HG03159 (cell line): ENCODE measurements around the gene CREBRF.
A peak's percentile ranks its signal among the peaks of the same experiment; 100 is the strongest.
"Not testable (repeated sequence)": the region's sequence is repeated elsewhere in the genome, so short reads cannot be mapped to it uniquely, and the experiment has no call there.

ENCODE experiments used
- ATAC-seq: cut with Tn5 transposase; IDR thresholded peaks from one replicate; pipeline ENCODE4 v1.9.1; 2021; ENCODE audit warnings: mild to moderate bottlenecking, moderate library complexity; ENCODE audit not compliant: unreplicated experiment

The CREBRF gene

DNA sequence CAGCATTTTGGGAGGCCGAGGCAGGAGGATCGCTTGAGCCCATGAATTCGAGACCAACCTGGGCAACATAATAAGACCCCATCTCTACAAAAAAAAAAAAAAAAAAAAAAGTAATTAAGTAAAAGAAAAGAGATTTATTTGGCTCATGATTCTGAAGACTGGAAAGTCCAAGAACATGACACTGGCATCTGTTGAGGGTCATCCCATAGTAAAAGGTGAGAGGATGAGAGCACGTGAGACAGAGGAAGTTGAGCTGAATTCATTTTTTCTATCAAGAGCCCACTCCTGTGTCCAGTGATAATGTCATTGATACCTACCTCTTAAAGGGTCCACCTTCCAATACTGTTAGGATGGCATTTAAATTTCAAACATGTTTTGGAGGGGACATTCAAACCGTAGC lies 19.8 kb downstream of the CREBRF start:
- ATAC-seq = no peak

DNA sequence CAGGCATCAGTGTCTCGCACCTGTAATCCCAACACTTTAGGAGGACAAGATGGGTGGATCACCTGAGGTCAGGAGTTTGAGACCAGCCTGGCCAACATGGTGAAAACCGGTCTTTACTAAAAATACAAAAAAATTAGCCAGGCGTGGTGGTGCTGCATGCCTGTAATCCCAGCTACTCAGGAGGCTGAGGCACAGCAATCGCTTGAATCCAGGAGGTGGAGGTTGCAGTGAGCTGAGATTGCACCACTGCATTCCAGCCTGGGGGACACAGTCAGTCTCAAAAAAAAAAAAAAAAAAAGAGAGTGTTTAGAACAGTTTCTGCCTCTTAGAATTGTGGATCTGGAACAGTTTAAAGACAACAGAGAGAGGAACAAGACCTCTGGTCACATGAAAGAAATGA lies 20.3 kb downstream of the CREBRF start:
- not testable (repeated sequence) for ATAC-seq

DNA sequence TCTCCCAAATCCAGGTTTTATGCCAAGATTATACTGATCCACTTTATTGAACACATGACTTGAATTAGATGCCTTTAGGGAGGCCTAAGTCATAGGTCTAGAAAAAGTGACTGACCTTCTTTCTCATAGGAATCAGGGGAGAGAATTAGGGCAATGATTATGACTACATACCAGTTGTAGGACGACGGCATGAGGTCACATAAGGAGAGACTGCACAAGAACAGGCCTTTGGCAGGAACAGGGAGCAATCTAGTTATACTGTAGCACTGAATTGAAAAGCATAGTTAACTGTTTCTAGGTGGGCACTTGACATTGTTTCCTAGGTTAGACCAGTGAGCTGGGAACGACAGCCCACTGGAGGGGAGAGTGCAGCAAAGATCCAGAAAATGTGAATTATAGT lies 22.7 kb downstream of the CREBRF start:
- no peak for ATAC-seq

DNA sequence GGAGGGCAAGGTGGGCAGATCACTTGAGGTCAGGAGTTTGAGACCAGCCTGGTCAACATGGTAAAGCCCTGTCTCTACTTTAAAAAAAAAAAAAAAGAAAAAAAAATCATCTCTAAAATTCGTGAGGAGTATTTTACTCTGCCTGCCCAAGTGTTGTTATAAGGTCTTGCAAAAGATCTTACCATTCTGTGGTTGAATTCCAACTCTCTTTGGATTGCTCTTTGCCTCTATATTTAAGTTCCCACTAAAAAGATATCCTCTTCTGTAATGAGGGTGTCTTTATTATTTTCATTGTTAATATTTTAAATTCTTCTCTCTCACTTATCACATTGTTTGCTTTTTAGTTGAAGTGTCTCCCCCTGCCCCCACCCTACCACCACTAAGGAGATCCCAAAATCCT lies 33.4 kb downstream of the CREBRF start:
- ATAC-seq = no peak

DNA sequence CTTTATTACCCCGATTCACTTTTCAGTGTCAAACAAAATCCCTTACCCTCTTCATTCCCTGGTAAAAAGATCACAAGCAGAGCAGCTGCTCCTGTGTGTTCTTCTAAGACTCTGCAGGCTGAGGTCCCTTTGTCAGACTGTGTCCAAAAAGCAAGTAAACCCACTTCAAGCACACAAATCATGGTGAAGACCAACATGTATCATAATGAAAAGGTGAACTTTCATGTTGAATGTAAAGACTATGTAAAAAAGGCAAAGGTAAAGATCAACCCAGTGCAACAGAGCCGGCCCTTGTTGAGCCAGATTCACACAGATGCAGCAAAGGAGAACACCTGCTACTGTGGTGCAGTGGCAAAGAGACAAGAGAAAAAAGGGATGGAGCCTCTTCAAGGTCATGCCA lies 34.5 kb downstream of the CREBRF start:
- ATAC-seq = no peak

DNA sequence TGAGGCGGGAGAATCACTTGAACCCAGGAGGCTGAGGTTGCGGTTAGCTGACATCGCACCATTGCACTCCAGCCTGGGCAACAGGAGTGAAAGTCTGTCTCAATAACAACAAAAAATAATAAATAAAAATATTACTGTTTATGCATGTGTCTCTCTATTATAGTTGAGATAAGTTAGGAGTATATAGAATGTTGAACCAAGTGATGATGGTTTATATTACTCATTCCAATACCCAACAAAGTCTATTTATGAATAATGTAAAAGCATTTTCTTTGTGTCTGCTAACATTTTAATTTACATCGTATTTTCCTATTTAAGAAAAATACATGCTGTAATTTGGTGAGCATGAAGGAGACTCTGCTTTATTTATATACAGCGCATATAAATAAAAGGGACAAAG lies 35.8 kb downstream of the CREBRF start:
- no peak for ATAC-seq

DNA sequence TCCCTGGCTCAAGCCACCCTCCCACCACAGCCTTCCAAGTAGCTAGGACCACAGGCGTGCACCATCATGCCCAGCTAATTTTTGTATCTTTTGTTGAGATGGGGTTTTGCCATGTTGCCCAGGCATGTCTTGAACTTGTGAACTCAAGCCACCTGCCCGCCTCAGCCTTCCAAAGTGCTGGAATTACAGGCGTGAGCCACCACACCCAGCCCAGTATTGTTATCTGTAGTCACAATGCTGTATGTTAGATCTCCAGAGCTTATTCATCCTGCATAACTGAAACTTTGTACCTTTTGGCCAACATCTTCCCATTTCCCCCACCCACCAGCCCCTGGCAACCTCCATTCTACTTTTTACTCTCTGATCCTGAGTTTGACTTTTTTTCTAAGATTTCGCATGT lies 37.5 kb downstream of the CREBRF start:
- no peak for ATAC-seq

DNA sequence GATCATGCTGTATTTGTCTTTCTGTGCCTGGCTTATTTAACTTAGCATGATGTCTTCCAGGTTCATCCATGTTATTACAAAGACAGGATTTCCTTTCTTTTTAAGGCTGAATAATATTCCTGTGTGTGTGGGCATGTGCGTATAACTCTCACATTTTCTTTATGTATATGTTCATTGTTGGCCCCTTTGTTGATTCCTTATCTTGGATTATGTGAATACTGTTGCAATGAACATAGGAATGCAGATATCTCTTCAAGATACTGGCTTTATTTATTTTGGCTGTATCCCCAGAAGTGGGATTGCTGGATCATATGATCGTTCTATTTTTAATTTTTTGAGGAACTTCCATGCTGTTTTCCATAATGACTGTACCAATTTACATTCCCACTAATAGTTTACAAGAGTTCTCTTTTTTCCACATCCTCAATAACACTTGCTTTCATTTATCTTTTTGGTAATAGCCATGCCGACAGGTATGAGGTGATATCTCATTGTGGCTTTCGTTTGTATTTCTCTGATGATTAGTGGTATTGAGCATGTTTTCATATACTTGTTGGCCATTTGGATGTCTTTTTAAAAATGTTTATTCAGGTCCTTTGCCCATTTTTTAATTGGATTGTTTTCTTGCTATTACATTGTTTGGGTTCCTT lies 38.0 kb downstream of the CREBRF start:
- ATAC-seq = no peak

DNA sequence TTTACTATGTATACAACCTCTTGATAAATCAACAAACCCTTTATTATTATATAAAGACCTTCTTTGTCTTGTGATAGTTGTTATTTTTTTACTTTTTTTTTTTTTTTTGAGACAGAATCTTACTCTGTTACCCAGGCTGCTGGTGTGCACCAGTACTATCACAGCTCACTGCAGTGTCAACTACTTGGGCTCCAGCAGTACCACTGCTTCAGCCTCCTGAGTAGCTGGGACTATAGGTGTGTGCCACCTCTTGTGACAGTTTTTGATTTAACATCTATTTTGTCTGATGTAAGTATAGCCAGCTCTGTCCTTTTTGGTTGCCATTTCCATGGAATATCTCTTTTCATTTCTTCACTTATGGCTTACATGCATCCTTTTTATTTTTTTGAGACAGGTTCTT lies 42.6 kb downstream of the CREBRF start:
- no peak for ATAC-seq

DNA sequence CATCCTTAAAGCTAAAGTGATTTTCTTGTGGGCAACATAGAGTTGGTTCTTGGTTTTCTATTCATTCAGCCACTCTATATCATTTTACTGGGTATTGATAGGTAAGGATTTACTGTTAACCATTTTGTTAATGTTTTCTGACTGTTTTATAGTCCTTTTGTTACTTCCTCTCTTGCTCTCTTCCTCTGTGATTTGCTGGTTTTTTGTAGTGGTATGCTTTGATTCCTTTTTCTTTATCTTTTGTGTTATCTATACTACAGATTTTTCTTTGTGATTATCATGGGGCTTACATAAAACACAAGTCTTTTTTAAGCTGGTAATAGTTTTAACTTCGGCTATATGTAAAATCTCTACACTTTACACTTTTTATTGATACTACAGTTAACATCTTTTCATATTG lies 43.3 kb downstream of the CREBRF start:
- ATAC-seq = no peak

DNA sequence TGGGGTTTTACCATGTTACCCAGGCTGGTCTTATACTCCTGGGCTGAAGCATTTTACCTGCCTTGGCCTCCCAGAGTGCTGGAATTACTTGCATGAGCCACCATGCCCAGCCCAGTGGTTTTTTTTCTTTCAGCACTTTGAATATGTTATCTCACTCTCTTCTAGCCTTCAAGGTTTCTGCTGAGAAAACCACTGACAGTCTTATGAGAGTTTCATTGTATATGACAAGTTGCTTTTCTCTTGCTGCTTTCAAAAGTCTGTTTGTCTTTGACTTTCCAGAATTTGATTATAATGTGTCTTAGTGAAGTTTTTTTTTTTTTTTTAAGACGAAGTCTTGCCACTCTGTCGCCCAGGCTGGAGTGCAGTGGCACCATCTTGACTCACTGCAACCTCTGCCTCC lies 45.1 kb downstream of the CREBRF start:
- ATAC-seq = no peak

DNA sequence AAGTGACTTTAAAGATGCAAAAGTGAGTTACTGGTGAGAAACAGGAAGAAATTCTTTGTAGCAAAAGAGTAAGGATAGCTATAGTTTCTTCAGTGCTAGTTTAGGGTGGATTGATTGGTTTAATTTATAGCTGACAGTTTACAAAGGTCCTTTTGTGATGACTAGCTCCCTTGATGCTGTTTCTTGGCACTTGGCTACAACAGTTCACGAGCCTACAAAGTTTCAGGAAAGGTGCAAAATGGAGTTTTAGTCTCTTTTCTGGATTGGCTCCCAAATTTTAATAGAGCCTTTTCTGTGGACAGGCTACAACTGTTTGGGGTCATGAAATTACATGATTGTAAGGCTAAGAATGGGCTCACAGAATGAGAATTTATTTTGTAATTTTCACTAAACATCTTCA lies 47.3 kb downstream of the CREBRF start:
- no peak for ATAC-seq

DNA sequence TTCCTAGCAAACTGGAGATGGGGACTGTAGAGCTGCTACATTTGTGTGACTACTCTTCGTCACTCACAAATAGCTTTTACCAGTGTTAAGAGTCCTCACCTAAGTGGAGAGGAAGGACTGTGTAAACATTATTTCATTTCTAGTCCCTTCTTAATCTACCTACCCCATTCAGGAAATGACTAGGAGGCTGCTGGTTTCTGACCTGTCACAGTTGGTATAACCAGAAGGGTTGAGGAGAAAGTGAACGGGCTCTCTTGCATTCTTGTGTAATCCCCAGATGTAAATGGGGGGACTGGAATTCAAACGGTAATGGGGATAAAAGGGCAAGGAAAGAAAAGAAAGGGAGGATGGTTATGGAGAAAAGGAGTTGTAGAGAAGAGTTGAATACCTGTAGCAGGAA lies 52.8 kb downstream of the CREBRF start:
- no peak for ATAC-seq

DNA sequence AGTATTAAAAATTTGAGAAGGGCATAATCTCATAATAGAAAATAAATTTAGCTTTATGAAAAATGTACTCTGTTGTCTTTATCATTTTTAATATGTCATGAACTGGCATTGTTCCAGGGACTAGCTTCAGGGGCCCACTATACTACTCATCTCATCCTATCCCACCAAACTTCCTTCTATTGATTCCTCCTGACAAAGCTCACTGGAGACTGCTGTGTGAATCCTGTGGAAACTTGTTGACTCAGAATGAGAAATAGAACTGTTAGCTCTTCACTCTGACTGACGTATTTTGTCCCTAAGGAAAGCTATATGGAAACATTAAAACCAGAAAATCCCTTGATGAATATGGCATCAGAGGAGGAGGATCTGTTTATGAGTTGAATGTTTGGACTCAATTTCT lies 58.4 kb downstream of the CREBRF start:
- no peak for ATAC-seq

DNA sequence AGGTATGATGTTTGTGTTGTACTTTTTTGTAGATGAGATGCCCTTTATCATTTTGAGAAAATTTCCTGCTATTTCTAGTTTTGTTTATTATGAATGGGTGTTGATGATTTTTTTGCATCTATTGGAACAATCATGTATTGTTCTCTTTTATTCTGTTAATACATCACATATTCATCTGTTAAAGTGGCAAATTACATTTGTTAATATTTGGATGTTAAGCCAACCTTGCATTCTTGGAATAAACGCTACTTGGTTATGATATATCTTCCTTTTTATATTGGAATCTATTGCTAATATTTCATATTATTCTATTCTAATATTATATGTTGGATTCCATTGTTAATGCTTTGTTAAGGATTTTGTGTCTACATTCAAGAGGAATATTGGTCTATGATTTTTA lies 63.6 kb downstream of the CREBRF start:
- no peak for ATAC-seq

DNA sequence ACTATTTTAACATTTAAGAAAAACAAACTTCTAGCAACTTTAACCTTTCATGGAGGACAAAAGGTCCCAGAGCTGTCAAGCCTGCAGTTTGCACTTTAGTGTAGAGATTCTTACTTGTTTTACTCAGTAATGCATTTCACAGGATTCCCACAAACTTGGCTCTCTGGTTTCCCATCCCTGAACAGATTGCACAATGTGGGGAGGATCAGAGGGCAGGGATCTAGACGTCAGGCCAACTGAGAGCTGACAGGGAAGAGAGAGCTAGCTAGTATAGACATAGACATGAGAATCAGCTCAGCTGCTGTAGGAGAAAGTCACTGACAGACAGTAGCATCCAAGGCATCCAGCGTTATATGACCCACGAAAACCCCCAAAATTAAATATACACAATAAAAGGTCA lies 67.3 kb downstream of the CREBRF start:
- ATAC-seq = no peak

DNA sequence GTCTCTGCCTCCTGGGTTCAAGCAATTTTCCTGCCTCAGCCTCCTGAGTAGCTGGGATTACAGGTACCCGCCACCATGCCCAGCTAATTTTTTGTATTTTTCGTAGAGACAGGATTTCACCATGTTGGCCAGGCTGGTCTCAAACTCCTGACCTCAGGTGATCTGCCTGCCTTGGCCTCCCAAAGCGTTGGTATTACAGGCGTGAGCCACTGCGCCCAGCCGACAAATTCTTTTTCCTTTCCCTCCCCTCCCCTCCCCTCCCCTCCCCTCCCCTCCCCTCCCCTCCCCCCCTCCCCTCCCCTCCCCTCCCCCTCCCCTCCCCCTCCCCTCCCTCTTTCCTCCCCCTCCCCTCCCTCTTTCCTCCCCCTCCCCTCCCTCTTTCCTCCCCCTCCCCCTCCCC lies 76.0 kb downstream of the CREBRF start:
- ATAC-seq = not testable (repeated sequence)

DNA sequence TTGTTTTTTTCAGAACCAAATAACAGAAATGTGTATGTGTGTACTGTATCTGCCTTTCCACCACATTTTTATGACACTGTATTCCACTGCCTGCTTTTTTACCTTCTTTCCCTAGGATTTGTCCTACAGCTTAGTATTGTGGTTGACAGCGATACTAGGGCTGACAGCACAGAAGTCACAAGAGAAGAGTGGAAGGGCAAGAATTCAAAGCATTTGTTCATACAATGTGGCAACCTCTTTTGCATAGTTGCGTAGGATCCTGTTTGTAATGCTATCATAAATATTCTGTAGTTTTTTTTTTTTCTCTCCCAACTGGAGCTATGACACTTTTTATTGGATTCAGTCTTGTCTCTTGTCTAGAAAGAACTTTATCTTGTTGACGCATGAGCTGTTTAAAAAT lies 82.6 kb downstream of the CREBRF start:
- ATAC-seq = no peak

DNA sequence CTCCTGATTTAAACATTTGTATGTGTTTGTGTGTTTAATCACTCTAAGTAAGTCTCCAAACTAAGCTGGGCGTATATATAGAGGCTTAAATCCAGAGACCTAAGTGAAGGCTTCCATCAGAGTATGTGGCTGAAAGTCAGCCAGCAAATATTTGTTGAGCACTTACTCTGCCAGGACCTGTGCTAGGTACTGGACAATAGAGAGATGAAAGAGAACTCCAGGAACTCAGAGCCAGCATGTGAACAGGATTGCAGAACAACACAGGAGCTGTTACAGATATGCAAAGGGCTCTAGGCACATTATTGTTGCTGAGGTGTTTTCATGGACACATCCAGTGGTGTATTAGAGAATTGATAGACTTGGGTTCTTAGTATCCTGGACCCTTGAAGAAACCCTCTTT lies 83.5 kb downstream of the CREBRF start:
- no peak for ATAC-seq

DNA sequence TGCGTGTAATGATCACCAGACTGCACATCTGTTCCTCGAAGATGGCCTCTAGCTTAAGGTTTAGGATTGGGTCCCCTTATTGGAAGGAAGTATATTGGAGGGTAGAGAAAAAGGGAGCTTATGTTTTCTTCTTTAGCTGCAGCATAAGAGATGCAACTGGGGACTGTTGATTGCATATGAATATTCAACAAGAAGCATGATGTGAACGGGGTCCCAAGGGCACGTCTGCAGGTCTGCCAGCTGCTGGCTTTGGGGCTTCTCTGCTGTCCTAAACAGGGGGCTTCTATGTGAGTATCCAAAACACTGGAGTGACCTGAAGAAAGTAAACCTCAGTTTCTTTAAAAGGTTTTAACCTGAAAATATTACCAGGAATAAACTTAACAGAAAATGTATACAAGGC lies 84.6 kb downstream of the CREBRF start:
- no peak for ATAC-seq

DNA sequence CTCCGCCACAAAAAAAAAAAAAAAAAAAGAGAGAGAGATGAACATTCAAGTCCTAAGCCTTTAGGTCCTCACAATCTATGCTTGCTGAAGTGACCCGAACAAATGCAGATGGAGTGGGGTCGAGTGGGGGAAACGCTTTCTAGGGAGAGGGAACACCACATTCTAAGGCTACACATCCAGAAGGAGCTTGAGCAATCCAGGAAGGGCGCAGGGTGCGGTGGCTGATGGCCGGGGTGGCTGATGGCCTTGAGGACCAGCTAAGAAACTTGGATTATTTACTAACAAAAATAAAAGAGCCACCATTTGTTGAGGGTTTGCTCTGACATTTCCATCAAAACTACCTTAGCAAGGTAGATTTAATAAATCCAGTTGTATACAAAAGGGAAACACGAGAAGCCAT lies 87.4 kb downstream of the CREBRF start:
- no peak for ATAC-seq

DNA sequence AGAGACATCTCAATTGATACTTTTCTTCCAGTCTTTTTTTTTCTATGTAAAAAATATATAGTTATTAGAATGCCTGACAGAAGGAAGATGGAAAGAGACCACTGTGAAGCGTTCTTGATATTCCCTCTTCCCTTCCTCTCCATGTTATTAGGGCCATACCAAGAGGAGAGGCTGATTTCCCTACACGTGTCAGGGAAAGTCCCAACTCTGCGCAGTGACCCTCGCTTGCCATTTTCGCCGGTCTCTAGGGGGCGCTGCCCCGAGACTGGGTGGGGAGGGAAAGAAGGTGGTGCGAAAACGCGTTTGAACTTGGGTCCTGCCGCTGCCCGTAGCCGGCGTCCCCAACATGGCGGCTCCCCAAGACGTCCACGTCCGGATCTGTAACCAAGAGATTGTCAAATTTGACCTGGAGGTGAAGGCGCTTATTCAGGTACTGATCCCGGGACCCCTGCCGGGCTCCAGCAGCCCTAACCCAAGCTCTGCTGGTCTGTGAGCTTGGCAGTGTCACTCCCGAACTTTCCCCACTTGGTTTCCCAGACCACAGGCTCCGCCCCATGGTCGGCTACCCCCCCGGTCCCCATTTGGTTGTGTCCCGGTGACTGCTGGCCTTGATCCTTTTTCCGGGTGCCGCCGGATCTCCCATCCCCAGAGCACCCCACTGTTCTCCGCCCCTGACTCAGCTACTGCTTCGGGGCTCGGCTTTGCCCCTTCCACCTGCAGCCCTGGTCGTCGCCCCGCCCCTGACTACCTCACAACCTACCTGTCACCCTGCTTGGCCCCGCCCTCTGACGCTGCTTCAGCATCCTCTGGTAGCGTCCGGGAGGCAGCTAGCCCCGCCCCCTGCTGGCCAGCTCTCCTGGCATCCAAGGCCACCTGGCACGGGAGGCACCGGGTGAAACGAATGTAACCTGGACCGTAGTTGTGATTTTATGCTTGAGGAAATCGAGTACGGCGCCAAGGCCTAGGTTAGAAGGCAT lies 88.3 kb downstream of the CREBRF start, which contains the start of gene BNIP1:
TSS of gene BNIP1 (plus strand) at position 332 of the 977 bp plus-strand sequence. CDS start at position 347, 15 bp downstream.
- ATAC-seq = peak; percentile 93
